ENCODE measurements around the gene PTK7.
A peak's percentile ranks its signal among the peaks of the same experiment; 100 is the strongest.

The PTK7 gene

DNA sequence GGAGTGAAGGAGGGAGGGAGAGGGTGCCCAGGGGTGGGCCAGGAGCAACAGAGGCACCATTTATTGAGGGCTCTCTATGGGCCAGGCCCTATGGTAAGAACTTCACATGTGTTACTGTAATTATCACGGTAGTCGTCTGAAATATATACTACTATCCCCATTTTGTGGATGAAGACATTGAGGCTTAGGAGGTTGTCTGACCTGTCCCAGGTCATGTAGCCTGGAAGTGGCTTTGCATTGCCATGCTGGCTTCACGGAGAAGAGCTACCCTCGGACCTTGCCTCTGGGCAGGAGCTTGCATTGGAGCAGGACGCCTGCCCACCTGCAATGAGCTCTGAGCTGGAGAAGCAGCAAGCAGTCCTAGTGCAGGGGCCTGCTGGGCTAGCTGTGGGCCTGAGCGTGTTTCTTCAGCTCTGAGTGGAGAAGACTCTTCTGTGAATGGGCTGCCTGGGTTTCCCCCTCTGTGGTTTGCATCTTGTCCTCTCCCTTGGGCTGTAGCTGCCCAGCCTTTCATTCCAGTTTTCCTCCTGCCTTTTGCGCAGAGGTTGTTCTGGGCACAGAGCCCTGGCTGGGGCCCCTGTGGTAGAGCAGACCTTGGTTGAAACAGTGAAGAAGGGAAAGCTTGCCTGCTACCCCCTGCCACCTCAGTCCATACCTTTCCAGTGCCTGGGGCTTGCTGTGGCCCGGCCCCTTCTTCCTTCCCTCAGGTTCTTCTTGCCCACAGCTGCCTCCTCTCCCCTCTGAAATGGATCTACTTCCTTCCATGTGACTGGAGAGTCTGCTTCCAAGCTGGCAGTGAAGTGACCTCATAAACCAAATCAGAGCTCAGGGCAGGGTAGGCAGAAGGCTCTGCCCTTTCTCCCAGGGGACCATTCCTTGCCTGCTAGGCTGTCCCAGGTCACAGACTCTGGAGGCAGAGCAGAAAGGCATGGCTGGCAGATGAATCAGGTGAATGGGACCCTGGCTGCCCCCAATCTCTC lies 70.9 kb downstream of the PTK7 start:
- DNase-seq: peak in 1 of 4 experiments; percentile 15

DNA sequence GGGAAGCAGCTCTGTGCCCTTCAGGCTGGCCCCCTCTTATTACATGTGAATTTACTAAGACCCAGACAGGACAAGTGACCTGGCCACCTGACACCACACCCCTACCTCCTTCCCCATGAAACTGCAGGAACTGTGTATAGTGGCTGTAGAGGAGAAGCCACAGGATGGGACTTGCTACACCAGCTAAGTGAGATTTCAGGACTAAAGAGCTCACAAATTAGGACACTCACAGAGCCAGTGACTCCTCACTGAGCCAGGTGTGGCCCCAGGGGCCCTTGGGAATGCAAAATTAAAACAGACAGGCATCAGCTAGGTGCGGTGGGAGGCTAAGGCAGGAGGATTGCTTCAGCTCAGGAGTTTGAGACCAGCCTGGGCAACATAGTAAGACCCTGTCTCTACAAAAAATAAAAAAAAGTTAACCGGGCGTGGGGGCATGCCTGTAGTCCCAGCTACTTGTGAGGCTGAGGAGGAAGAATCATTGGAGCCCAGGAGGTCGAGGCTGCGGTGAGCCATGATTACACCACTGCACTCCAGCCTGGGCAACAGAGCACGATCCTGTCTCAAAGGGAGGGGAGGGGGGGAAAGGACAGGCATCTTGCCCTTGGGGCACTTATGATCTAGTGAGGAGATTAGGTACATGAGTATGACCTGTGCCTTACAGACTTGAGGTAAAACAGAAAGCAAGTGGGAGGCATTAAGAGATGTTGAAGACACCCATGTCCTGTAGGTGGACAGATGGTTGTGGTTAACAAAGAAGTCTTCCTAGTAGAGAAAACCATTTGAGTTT lies 71.8 kb downstream of the PTK7 start:
- no peak for DNase-seq

DNA sequence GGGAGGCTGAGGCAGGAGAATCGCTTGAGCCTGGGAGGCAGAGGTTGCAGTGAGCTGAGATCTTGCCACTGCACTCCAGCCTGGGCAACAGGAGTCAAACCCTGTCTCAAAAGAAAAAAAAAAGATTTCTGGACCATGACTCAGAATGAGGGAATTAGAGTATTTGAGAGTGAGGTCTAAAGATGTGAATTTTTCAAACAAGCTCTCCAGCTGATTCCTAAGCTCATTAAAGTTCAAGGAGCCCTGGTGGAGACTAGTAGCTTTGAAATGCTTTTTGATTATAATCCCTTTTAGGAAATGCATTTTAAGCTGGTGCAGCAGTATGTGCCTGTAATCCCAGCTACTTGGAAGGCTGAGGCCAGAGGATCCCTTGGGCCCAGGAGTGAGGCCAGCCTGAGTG lies 73.2 kb downstream of the PTK7 start:
- DNase-seq: no peak

DNA sequence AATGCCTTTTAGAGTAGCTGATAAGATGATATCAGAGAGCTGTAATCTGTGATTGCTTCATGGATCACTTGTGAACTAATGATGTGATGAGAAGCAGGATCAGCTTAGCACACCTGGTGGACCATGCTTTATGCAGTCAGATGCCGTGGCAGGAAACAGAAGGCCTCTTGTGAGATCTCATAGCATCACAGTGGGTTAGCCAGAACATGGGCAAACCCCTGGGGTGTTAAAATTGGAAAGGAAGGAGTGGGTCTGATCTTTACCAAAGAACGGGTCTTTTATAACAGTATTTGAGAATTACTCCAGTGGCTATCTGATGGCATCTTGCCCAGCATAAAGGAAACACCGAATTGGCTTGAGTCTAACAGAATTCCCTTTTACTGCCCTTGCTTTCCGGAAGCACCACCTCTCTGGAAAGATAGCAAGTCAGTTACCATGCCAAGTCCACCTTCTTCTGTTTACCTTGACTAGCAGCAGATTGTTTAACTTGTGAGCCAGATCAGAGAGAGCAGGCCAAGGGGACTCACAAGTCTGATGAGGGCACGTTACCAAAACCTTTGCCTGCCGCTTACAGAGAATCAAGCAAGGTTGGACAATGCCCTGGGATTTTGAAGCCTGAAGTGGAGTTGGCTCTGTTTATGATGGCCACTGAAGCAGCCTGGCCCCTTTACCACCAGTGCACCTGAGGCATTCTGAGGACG lies 74.1 kb downstream of the PTK7 start:
- DNase-seq: no peak

DNA sequence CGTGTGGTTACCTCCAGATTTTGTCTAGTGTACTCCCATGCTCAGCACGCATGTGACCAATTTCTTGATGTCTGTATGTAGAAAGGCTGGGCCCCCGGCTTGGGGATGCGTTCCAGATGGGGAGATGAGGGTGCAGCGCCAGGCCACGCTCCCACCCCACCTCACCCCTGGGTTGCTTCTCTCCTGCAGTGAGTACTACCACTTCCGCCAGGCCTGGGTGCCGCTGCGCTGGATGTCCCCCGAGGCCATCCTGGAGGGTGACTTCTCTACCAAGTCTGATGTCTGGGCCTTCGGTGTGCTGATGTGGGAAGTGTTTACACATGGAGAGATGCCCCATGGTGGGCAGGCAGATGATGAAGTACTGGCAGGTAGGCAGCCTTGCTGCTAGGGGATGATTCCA lies 83.5 kb downstream of the PTK7 start:
- DNase-seq: no peak

DNA sequence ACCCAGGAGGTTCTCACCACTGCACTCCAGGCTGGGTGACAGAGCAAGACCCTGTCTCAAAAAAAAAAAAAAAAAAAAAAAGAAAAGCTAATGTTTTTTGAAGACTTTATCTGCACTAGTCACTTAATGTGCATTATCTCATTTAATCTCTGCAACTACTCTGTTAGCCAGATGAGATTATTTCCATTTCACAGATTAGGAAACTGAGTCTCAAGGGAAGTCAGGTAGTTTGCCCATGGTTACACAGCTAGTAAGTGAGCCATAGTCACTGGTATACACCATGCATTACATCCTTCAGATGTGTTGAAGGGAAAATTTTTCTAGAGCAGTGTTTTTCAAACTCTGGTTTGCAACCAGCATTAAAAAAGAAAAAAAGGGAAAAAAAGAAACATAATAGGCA lies 87.8 kb downstream of the PTK7 start:
- DNase-seq: no peak

DNA sequence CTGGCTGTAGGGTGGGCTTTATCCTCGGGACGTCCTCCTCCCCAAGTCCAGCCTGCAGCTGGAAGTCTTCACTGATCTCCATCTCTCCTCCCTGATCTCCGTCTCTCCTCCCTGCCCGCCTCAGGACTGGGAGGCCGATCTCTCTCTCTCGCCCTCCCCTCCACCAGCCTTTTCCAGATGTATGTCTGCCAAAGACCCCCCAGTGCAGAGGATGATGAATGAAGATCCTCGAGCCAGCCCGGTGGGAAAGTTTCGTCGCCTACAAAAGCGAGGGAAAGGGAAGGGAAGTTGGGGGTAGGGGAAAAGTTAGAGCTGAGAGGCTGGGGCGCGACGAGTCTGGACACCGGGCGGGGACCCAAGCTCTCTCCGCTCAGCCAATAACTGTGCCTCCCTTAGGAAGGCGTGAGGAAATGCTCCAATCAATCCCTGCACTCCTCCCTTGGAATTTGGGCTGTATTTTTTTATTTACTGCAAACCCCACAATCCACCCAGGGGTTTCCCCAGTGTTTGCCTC lies 94.4 kb downstream of the PTK7 start:
- peak; percentile 75 to 87 (median 85) for DNase-seq

DNA sequence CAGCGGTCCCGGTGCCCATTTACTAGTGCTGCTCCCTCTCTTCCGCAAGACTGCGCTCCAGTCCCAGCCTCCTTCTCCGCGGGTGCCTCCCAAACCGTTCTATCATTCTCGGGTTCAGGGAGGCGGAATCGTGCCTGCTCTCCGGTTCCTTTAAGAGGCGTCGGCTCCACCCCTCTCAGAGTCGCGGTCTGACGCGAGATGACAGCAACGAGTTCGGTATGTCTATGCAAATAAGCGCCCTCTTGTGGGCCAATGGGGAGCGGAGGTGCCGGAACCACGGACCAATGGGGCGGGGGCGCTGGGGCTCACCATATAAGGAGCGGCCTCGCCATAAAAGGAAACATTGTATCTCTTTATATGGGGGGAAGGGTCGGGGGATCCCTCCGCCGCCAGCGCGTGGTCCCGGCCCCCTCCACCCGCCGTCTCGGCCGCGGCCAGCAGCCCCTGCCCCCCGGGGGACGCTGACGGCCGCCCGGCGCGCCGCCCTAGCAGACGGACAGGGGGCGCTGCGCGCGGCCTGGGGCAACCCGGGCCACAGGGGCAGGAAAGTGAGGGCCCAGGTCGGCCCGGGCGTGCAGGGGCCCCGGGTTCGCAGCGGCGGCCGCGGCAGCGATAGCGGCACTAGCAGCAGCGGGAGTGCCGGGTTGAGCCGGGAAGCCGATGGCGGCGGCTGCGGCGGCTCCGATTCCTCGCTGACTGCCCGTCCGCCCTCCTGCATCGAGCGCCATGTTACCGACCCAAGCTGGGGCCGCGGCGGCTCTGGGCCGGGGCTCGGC lies 95.0 kb downstream of the PTK7 start, which contains the start of gene SRF:
Gene SRF (plus strand): TSS at position 339 of the 776 bp plus-strand sequence. CDS start 388 bp downstream, at position 727.
- peak; percentile 99 to 100 (median 100) for DNase-seq

DNA sequence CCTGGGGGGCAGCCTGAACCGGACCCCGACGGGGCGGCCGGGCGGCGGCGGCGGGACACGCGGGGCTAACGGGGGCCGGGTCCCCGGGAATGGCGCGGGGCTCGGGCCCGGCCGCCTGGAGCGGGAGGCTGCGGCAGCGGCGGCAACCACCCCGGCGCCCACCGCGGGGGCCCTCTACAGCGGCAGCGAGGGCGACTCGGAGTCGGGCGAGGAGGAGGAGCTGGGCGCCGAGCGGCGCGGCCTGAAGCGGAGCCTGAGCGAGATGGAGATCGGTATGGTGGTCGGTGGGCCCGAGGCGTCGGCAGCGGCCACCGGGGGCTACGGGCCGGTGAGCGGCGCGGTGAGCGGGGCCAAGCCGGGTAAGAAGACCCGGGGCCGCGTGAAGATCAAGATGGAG lies 95.6 kb downstream of the PTK7 start:
- peak in 3 of 4 experiments; percentile 20 to 53 (median 41) for DNase-seq

DNA sequence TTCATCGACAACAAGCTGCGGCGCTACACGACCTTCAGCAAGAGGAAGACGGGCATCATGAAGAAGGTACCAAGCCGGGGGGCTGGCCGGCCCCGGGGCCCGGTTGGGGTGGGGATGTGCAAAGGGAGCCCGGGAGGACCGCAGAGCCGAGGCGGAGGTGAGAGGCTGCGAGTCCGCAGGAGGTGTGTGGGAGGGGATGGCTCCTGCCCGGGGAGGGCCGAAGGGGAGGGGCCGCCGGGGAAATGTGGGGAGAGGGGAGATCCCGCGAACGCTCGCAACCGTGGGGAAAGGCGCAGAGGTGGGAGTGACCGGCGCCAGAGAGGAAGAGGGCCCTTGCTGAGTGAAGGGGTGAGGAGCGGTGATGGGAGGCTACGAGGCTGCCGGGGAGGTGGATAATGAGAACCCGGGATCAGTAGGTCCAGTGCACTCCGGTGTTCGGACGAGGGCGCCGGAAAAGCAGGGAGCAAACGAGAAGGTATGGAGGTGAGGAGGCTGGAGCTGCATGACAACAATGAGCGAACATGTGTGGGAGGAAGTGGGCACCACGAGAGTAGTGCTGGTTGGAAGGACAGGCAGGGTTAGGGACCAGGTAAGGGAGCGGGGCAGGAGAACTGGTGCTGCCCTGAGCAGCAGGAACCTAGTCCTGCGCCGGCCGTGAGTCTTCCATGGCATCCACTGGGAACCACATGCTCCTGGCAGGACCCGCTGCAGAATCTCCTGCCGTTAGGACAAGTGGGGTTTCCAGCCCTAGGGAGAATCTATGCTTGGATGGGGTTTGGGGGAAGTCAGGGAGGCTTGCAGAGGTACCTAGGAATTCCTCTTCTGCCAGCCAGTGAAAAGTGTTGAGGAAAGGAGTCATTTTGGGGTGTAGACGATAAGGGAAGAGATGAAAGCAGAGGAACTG lies 96.2 kb downstream of the PTK7 start:
- DNase-seq: peak in 3 of 4 experiments; percentile 33 to 43 (median 34)

DNA sequence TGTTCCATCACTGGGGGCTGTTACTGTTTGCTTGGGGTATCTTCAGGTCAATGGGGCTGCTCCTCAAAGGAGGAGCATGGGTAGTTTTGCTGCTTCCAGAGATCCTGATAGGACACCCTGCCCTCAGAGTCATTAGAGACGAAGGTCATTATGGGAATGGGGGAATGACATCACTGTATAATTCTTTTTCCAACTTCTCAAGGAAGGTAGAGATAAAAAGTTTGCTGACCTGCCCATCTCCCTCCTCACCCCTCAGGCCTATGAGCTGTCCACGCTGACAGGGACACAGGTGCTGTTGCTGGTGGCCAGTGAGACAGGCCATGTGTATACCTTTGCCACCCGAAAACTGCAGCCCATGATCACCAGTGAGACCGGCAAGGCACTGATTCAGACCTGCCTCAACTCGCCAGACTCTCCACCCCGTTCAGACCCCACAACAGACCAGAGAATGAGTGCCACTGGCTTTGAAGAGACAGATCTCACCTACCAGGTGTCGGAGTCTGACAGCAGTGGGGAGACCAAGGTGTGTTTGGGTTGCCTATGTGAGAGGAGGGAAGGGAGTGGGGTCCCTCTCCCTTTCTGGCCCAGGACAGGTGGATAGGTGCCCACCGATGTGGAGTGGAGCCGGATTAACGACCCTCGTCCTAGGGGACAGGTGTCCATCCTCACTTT lies 97.6 kb downstream of the PTK7 start:
- no peak for DNase-seq

DNA sequence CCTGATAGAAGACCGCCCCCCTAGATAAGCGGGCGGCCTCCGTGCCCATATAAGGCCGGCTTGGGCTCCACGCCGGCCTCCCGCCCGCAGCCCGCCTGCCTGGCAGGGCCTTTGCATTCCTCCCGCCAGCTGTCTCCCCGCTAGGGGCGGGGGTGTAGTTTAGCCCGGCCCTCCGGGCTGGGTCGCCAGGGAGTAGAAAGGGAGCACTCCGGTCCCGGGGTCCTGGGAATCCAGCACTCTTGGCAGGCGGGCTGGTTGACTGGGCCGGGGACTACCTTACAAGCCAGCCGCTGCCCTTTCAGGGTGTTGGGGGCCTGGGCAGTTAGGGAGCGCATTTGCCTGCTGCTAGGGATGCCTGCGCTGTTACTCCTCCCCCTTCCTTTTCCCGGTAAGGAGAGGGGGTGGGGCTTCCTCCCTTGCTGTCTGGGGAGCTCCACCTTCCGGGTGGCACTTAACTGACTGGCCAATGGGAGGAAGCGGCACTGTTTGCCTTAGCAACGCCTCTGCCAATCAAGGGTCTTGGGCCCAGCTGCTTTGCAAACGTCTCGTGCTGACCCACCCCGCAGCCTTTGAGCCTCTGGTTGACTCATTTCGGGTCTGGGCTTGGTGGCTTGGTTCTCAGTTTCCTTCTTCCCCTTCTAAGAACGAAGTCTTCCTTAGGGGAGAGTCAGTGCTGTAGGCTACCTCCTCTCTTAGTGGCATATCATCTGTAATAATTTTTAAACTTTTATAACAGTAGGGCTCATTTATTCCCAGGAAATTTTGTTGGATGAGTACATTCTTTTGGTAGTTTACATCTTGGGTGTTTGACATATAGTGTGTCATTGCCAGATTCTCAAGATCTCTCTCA lies 98.4 kb downstream of the PTK7 start:
- DNase-seq: peak; percentile 98 to 100 (median 98)

DNA sequence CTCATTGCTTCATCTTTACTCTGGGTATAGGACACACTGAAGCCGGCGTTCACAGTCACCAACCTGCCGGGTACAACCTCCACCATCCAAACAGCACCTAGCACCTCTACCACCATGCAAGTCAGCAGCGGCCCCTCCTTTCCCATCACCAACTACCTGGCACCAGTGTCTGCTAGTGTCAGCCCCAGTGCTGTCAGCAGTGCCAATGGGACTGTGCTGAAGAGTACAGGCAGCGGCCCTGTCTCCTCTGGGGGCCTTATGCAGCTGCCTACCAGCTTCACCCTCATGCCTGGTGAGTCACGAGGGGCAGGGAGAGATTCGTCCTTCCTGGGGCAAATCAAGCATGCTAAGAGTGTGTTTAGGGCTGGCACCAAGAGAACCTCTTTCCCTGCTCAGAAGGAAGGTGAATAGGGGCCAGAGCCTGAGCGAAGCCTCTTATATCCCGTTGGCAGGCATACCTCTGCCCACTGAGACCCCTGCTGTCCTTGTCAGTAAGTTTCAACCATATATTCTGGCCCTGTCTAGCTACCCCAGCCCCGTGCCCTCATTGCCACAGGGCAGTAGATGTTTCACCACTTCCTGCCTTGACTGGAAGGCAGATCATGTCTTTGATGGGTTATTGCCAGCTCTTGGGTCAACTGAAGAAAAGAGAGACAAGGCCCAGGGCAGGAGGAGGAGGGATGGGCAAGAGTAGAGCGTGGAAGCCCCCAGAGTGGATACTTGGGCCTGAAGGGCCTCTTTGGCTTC lies 99.7 kb downstream of the PTK7 start:
- no peak for DNase-seq

DNA sequence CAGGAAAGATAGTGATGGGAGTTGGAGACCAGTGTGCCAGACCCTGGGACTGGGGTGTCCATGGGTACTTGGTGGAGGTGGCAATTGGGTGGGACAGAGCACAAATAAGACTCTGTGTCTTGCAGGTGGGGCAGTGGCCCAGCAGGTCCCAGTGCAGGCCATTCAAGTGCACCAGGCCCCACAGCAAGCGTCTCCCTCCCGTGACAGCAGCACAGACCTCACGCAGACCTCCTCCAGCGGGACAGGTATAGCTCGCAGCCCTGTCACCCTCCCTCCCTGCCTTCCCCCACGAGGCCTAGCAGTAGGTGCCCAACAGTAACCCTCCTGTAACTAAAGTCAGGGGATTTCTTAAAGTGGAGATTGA lies 100.3 kb downstream of the PTK7 start:
- no peak for DNase-seq

DNA sequence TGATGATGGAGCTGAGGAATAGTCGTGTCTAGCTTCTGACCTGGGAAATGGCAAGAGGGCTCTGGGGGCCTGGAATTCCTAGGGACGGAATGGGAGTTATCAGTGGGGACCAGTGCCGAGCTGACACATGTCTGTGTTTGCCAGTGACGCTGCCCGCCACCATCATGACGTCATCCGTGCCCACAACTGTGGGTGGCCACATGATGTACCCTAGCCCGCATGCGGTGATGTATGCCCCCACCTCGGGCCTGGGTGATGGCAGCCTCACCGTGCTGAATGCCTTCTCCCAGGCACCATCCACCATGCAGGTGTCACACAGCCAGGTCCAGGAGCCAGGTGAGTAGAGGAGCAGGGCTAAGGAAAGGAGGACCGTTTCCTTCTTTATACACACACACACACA lies 102.0 kb downstream of the PTK7 start:
- no peak for DNase-seq

DNA sequence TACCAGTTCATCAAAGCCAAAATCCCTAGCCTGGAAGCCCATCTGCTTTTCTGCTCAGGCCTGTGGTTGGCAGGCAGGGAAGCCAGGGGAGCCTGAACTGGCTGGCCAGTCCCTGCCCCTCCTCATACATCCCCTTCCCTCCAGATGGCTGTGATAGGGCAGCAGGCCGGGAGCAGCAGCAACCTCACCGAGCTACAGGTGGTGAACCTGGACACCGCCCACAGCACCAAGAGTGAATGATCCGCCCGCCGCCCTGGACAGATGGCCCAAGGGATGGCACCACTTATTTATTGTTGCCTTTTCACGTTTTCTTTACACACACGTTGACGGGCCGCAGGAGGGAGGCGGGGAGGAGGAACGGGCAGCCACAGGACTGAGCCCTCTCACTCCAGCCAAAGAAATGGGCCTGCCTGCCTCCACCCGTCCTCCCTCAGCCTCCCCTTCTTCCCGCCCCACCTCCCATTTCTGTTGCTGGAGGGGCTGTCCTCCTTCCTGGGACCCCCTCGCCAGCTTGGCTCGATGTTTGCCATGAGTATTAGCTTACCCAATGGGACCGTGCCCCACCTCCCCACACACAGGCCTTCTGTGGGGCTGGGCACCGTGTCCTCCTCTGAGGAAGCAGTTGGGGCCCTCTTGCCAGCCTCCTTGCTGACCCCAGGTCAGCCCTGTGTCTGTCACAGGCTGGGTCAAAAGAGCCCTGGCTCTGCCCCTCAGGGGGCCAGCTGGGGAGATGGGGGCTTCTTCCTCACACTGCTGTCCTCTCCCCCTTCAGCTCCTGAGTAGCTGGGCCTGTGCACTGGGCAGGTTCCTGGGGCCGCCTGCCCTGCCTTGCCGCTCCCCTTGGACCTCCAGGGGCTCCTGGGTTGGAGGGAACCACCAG lies 103.1 kb downstream of the PTK7 start:
- no peak for DNase-seq

DNA sequence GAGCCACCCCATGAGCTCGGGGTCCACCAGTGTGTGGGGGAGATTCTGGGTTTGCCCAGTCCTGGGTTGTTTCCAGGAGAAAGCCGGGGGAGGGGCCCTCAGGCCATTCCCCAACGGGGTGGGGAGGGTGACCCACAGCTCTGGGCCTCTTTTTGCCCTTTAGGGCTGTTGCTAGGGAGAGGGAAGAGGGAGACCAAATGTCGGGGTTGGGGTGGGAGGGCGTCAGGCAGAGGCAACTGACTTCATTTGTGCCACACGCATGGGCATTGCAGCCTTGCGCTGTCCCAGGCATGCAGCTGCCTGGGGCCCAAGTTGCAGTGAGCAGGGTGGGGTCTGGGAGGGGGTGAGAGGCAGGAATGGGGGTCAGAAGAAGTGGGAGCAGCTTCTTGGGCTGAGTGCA lies 103.9 kb downstream of the PTK7 start:
- no peak for DNase-seq
